GM12892 (cell line): ENCODE measurements around the gene DOCK4.
"Not testable (repeated sequence)": the region's sequence is repeated elsewhere in the genome, so short reads cannot be mapped to it uniquely, and the experiment has no call there.

Experiments used
- DNase-seq: peaks from one replicate; pipeline ENCODE4 v3.0.0; 2011; ENCODE audit not compliant: insufficient read length
- FAIRE-seq: peaks from 2 replicates; lab custom pipeline; 2011; peaks lifted over from hg19 to GRCh38; lab: Jason Lieb, UNC
- POLR2A ChIP-seq: IDR thresholded peaks from 2 replicates; pipeline ENCODE4 v1.6.1; 2011; ENCODE audit warnings: low read depth, low read length, control low read depth
- POLR2AphosphoS5 ChIP-seq: IDR thresholded peaks from 2 replicates; pipeline ENCODE4 v1.6.1; 2011; ENCODE audit warnings: low read depth, low read length, control low read depth
- TAF1 ChIP-seq: IDR thresholded peaks from 2 replicates; pipeline ENCODE4 v1.6.1; 2011; ENCODE audit warnings: low read depth, mild to moderate bottlenecking, control low read depth, low read length, borderline replicate concordance

Gene DOCK4

GRCh38 chr7:111931958-111932357 lies 274.2 kb downstream of the DOCK4 start:
- TF ChIP-seq POLR2A (no peak), POLR2AphosphoS5 (no peak), TAF1 (no peak)
- FAIRE-seq (no peak), DNase-seq (no peak)

- no peak for TF ChIP-seq POLR2AphosphoS5
- no peak for TF ChIP-seq TAF1
- no peak for TF ChIP-seq POLR2A
- DNase-seq (no peak), FAIRE-seq (peak; percentile 17)
Observed at GRCh38 chr7:111931016-111931517, 275.1 kb downstream of the DOCK4 start.

DNA sequence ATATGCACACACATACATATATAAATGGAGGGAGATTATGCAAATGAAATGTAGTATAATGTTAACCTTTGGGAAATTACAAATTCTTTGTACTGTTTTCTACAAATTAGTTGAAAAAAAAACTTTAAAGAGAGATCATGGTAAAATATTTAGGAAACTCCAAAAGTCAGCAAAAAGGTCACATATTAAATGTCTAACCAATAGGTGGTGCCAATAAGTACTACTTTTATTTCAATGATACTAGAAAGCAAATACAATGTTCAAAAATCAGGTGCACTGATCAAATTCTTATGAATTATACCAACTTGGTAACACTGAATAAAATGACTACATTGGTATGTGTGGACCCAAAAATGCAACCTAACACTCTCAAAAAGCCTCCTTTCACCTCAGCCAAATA lies 276.9 kb downstream of the DOCK4 start:
- TF ChIP-seq TAF1 (no peak), POLR2AphosphoS5 (no peak), POLR2A (no peak)
- DNase-seq (no peak), FAIRE-seq (no peak)

- FAIRE-seq, result no peak
- DNase-seq, result no peak
- TF ChIP-seq POLR2A (no peak), TAF1 (no peak), POLR2AphosphoS5 (no peak)
Observed at GRCh38 chr7:111927353-111928019, 278.7 kb downstream of the DOCK4 start.

DNA sequence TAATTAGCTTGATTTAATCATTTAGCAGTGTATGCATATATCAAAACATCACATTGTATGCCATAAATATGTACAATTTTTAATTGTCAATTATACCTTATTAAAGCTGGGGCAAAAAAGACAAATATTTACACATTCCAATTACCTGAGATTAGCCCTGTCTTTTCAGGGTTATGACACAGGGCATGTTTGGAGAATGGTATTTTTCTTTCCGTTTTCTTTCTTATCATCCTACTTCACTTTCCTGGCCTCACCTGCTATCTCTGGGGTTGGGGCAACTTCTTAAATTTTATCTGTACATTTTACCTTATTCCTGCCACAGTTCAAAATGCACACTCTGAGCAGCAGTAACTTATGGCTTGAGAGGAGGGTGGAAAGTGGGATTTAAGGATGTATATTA lies 285.9 kb downstream of the DOCK4 start:
- DNase-seq (no peak), FAIRE-seq (no peak)
- TF ChIP-seq POLR2A (no peak), TAF1 (no peak), POLR2AphosphoS5 (no peak)

GRCh38 chr7:111919631-111920179 lies 286.5 kb downstream of the DOCK4 start:
- TF ChIP-seq POLR2AphosphoS5, result no peak
- TF ChIP-seq TAF1, result no peak
- TF ChIP-seq POLR2A, result no peak

DNA sequence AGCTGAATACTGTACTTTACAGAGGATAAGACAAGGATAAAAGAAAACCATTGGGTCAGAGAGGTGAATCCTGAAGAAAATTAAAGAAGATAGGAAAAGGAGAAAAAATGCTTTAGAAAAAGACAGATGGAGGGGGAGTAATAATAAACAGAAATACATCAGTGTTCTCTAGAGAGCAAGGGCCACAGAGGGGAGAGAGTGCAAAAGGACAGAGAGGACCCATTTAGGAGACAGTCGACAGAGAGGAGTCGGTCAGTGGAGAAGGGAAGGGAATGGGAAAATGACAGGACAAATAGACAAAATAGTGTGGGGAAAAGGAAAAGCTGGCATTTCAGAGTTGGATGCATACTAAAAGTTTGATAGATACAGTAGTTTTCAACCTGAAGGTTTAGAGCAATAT lies 287.0 kb downstream of the DOCK4 start:
- FAIRE-seq (no peak), DNase-seq (no peak)
- TF ChIP-seq POLR2A (no peak), POLR2AphosphoS5 (no peak), TAF1 (no peak)

More at GRCh38 chr7:111919631-111920179, 286.5 kb downstream of the DOCK4 start:
- FAIRE-seq, result no peak
- DNase-seq, result no peak

DNA sequence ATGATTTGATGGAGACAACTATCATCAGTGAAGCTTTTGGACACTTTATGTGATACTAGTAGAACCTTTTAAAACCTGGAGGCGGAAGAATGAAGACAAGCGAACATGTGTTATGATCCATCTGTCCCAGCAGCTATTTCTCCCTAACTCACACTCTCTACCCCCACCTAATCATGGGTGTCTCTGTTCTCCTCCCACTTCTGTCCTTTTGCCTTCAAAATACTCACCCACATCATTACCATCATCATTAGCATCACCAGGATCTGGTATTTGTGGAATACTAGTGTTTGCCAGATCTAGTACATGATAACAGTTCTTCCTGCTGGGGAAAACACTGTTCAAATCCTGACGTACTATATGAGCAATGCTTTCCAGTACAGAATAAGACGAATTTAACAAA lies 287.7 kb downstream of the DOCK4 start:
- no peak for FAIRE-seq
- no peak for TF ChIP-seq POLR2A

DNA sequence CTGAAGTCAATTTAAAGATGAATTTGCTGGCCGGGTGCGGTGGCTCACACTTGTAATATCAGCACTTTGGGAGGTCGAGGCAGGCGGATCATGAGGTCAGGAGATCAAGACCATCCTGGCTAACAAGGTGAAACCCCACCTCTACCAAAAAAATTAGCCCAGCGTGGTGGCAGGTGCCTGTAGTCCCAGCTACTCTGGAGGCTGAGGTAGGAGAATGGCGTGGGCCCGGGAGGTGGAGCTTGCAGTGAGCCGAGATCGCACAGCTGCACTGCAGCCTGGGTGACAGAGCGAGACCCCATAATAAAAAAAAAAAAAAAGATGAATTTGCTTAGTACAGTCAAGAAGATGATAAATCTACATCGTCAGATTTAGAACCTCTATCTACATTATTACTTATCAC lies 288.8 kb downstream of the DOCK4 start:
- DNase-seq, FAIRE-seq: not testable (repeated sequence)

More for the DNA sequence above, 287.7 kb downstream of the DOCK4 start:
- no peak for DNase-seq

- no peak for FAIRE-seq
- TF ChIP-seq TAF1 (no peak), POLR2A (no peak), POLR2AphosphoS5 (no peak)
Observed at GRCh38 chr7:111914291-111914690, 291.9 kb downstream of the DOCK4 start.

GRCh38 chr7:111911166-111911961 lies 294.8 kb downstream of the DOCK4 start:
- FAIRE-seq (no peak), DNase-seq (no peak)
- no peak for TF ChIP-seq POLR2A
- no peak for TF ChIP-seq POLR2AphosphoS5
- TF ChIP-seq TAF1, result no peak

More at GRCh38 chr7:111914291-111914690, 291.9 kb downstream of the DOCK4 start:
- DNase-seq, result no peak
